IMR-90 (cell line): ENCODE results near the gene MRPL45. TPM values are rescaled to one million over a fixed set of nuclear protein-coding genes. Genes with fewer than 3 reads are reported as not detected.

Experiments
- ATAC-seq: fragments of 200-7000 bp; cut with Tn5 transposase; 2 replicates; pipeline ENCODE4 v1.9.1; 2020; ENCODE audit warnings: low read depth, mild to moderate bottlenecking, moderate library complexity
- BruUV-seq: library from RNA; stranded (reverse); fragments of 400-500 nt; replicated peaks from 2 replicates; lab custom pipeline; 2021; lab: Mats Ljungman, UMichigan
- CTCF ChIA-PET: fragments of 300-600 bp; formaldehyde crosslinking; extraction: SDS; loops from one replicate; lab custom pipeline; 2021; ENCODE audit warnings: antibody characterized with exemption; lab: Yijun Ruan, JAX
- POLR2A ChIA-PET: fragments of 300-600 bp; sonication (Branson Sonifier 250); formaldehyde crosslinking; loops from one replicate; lab custom pipeline; 2022; ENCODE audit warnings: antibody characterized with exemption; ENCODE audit not compliant: unreplicated experiment; lab: Charles Lee
- DNase-seq: peaks from one replicate; pipeline ENCODE4 v3.0.0; 2013
- H2AFZ ChIP-seq: replicated peaks from 2 replicates; pipeline ENCODE3; 2013; ENCODE audit warnings: low read length, mild to moderate bottlenecking; ENCODE audit not compliant: poor library complexity
- H2AK5ac ChIP-seq: 2 replicates; pipeline ENCODE4 v1.6.1; 2013; ENCODE audit warnings: low read depth, low read length, inconsistent platforms
- H2AK9ac ChIP-seq: replicated peaks from 2 replicates; pipeline ENCODE3; 2013; ENCODE audit warnings: mild to moderate bottlenecking, low read depth, low read length, moderate library complexity; ENCODE audit not compliant: poor library complexity
- H2BK120ac ChIP-seq: 2 replicates; pipeline ENCODE4 v1.6.1; 2013; ENCODE audit warnings: low read depth, low read length, inconsistent platforms
- H2BK15ac ChIP-seq: 3 replicates; pipeline ENCODE4 v1.6.1; 2013; ENCODE audit warnings: low read depth, low read length, inconsistent platforms
- H2BK20ac ChIP-seq: 2 replicates; pipeline ENCODE4 v1.6.1; 2013; ENCODE audit warnings: low read depth, mild to moderate bottlenecking, inconsistent platforms, low read length, moderate library complexity
- H2BK5ac ChIP-seq: 2 replicates; pipeline ENCODE4 v1.6.1; 2013; ENCODE audit warnings: mild to moderate bottlenecking, low read depth, low read length, inconsistent platforms; ENCODE audit not compliant: poor library complexity, severe bottlenecking
- H3K14ac ChIP-seq: replicated peaks from 2 replicates; pipeline ENCODE4 v1.6.1; 2013; ENCODE audit warnings: low read depth, low read length, inconsistent platforms
- H3K18ac ChIP-seq: 2 replicates; pipeline ENCODE4 v1.6.1; 2013; ENCODE audit warnings: low read depth, low read length, control low read depth
- H3K23ac ChIP-seq: 2 replicates; pipeline ENCODE4 v1.6.1; 2013; ENCODE audit warnings: low read depth, low read length, inconsistent platforms
- H3K27ac ChIP-seq: 2 replicates; pipeline ENCODE4 v1.5.1; 2013; ENCODE audit warnings: mild to moderate bottlenecking, control low read depth, low read length; ENCODE audit not compliant: insufficient read depth
- H3K27me3 ChIP-seq: 2 replicates; pipeline ENCODE4 v1.6.1; 2013; ENCODE audit warnings: low read length; ENCODE audit not compliant: control insufficient read depth, insufficient read depth
- H3K36me3 ChIP-seq: 2 replicates; pipeline ENCODE4 v1.6.1; 2013; ENCODE audit warnings: low read length, mixed read lengths; ENCODE audit not compliant: control insufficient read depth, insufficient read depth
- H3K4ac ChIP-seq: 2 replicates; pipeline ENCODE4 v1.6.1; 2013; ENCODE audit warnings: low read depth, low read length, inconsistent platforms
- H3K4me1 ChIP-seq: 2 replicates; pipeline ENCODE4 v1.6.1; 2013; ENCODE audit warnings: low read length, mixed read lengths; ENCODE audit not compliant: control insufficient read depth, insufficient read depth
- H3K4me2 ChIP-seq: 2 replicates; pipeline ENCODE4 v1.6.1; 2013; ENCODE audit warnings: low read depth, mild to moderate bottlenecking, control low read depth, low read length, moderate library complexity
- H3K4me3 ChIP-seq: 2 replicates; pipeline ENCODE4 v1.5.1; 2013; ENCODE audit warnings: low read depth, mild to moderate bottlenecking, control low read depth, low read length, moderate library complexity; ENCODE audit not compliant: insufficient read depth
- H3K56ac ChIP-seq: 2 replicates; pipeline ENCODE4 v1.6.1; 2013; ENCODE audit warnings: low read length, inconsistent platforms; ENCODE audit not compliant: insufficient read depth; ENCODE audit errors: extremely low read depth
- H3K79me1 ChIP-seq, 2 experiments: 2 replicates each; pipeline ENCODE4 v1.6.1; 2013; ENCODE audit warnings: low read length in 2 of 2, inconsistent platforms in 1 of 2, low read depth in 1 of 2
- H3K9ac ChIP-seq: 2 replicates; pipeline ENCODE4 v1.6.1; 2013; ENCODE audit warnings: low read depth, low read length, control low read depth
- H3K9me1 ChIP-seq: 2 replicates; pipeline ENCODE4 v1.6.1; 2013; ENCODE audit warnings: low read length, inconsistent platforms; ENCODE audit not compliant: insufficient read depth
- H3K9me3 ChIP-seq: 2 replicates; pipeline ENCODE4 v1.6.1; 2013; ENCODE audit warnings: low read length; ENCODE audit not compliant: control insufficient read depth, insufficient read depth
- H4K20me1 ChIP-seq: 2 replicates; pipeline ENCODE4 v1.6.1; 2013; ENCODE audit warnings: low read length, inconsistent platforms; ENCODE audit not compliant: insufficient read depth
- H4K5ac ChIP-seq: 2 replicates; pipeline ENCODE4 v1.6.1; 2013; ENCODE audit warnings: mild to moderate bottlenecking, low read depth, low read length, control low read depth
- H4K8ac ChIP-seq, 2 experiments: 2 replicates each; pipeline ENCODE4 v1.6.1; 2013; ENCODE audit warnings: low read depth in 2 of 2, low read length in 2 of 2, control low read depth in 1 of 2, inconsistent platforms in 1 of 2
- H4K91ac ChIP-seq: 2 replicates; pipeline ENCODE4 v1.6.1; 2013; ENCODE audit warnings: low read depth, low read length, inconsistent platforms; ENCODE audit not compliant: insufficient read depth
- CEBPB ChIP-seq: IDR thresholded peaks from 2 replicates; pipeline ENCODE4 v1.6.1; 2012; ENCODE audit warnings: low read depth, low read length, improper control_type of control experiment
- CTCF ChIP-seq: conservative IDR thresholded peaks from 2 replicates; pipeline ENCODE4 v1.5.1; 2012; ENCODE audit warnings: mild to moderate bottlenecking, low read depth, low read length, improper control_type of control experiment
- FOS ChIP-seq: fragments of 150-350 bp; IDR thresholded peaks from 2 replicates; pipeline ENCODE4 v1.6.1; 2016; ENCODE audit warnings: low read depth, low read length
- MAFK ChIP-seq: IDR thresholded peaks from 2 replicates; pipeline ENCODE4 v1.6.1; 2012; ENCODE audit warnings: low read depth, low read length, improper control_type of control experiment
- MAZ ChIP-seq: IDR thresholded peaks from 2 replicates; pipeline ENCODE4 v1.6.1; 2012; ENCODE audit warnings: low read depth, mild to moderate bottlenecking, low read length, improper control_type of control experiment, moderate library complexity, borderline replicate concordance
- MXI1 ChIP-seq: IDR thresholded peaks from 2 replicates; pipeline ENCODE4 v1.6.1; 2012; ENCODE audit warnings: low read depth, mild to moderate bottlenecking, low read length, moderate library complexity, borderline replicate concordance
- NFE2L2 ChIP-seq: fragments of 150-350 bp; IDR thresholded peaks from 2 replicates; pipeline ENCODE4 v1.6.1; 2016; ENCODE audit warnings: low read depth, mild to moderate bottlenecking, low read length
- POLR2A ChIP-seq: IDR thresholded peaks from 2 replicates; pipeline ENCODE4 v1.6.1; 2012; ENCODE audit warnings: mild to moderate bottlenecking, low read depth, low read length
- RAD21 ChIP-seq: IDR thresholded peaks from 2 replicates; pipeline ENCODE4 v1.6.1; 2012; ENCODE audit warnings: low read length, improper control_type of control experiment
- RCOR1 ChIP-seq: IDR thresholded peaks from 2 replicates; pipeline ENCODE4 v1.6.1; 2012; ENCODE audit warnings: mild to moderate bottlenecking, low read length, improper control_type of control experiment; ENCODE audit not compliant: insufficient replicate concordance
- RFX5 ChIP-seq: IDR thresholded peaks from 2 replicates; pipeline ENCODE4 v1.8.0; 2012; ENCODE audit warnings: low read depth, mild to moderate bottlenecking, low read length, moderate library complexity
- WGBS, 2 experiments: methylation state at CpG; one replicate each; pipeline versions ENCODE4 v1.1.5 to v1.1.7; 2013; ENCODE audit warnings: missing lambda C conversion rate in 2 of 2; ENCODE audit not compliant: insufficient read length in 1 of 2; ENCODE audit errors: extremely low coverage in 2 of 2; 5-methylcytosine and 5-hydroxymethylcytosine counted together
- dilution Hi-C: fragments of 300-500 bp; cut with HindIII; formaldehyde crosslinking; loops from one replicate; pipeline ENCODE4 v1.14.3; 2018; ENCODE audit warnings: low sequenced_read_pairs; ENCODE audit not compliant: unreplicated experiment
- in situ Hi-C: fragments of 300-500 bp; cut with MboI; formaldehyde crosslinking; loops from 3 replicates; pipeline ENCODE4 v1.14.3; 2019; ENCODE audit warnings: low sequenced_read_pairs, inconsistent platforms, mixed read lengths
- intact Hi-C: fragments of 100-400 bp; cut with micrococcal nuclease; formaldehyde crosslinking; loops from 2 replicates; pipeline ENCODE4 v1.10.0; 2022
- polyA plus RNA-seq, 3 experiments: library from polyadenylated mRNA; depleted of rRNA; stranded (reverse); fragments of >200 nt; gene quantifications; 2 replicates each; pipeline ENCODE4 v1.2.3, GENCODE V29; 2012; ENCODE audit warnings: low replicate concordance in 1 of 3
- total RNA-seq: library from RNA; depleted of rRNA; stranded (reverse); fragments of >200 nt; gene quantifications from 2 replicates; pipeline ENCODE4 v1.2.3, GENCODE V29; 2012

Gene MRPL45
- total and polyA plus RNA-seq, 2 of the 4 experiments (the other 2 are of a cell fraction), result 39.6 to 46.8 TPM

DNA sequence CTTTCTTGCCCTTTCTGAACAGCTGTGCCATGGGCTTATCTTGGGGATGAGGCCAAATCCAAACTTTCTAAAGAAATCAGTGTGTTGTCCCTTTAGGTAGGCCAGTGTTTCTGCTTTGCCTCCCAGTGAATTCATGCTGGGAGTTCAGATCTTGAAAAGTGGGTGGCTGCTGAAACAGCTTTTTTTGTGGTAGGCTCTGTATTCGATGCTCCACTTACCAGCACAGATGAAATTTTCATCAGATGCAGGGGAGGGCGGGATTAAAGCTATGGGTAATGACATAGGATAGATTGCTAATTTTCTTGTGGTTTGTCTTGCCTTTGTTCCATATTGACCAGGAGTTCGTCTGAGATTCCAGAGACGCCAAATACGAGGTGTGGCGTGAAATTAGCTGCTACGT is 57.5 kb downstream of the MRPL45 start:
- no peak overlapping the region for H2BK15ac ChIP-seq
- ATAC-seq (no peak), DNase-seq (no peak)
- ChIA-PET CTCF (interaction anchor here (1.0 to 1.4 kb wide), 2 partner anchors 21 to 60 kb away, joined by 3 to 5 read pairs; no protein-coding TSS in a partner anchor), POLR2A (no interaction called here)
- TF ChIP-seq MAZ, result no peak
- no peak for TF ChIP-seq FOS
- no peak for TF ChIP-seq RCOR1
- no peak for TF ChIP-seq NFE2L2
- no peak for TF ChIP-seq CTCF
- TF ChIP-seq RAD21, result no peak
- TF ChIP-seq RFX5, result no peak
- no peak for TF ChIP-seq MXI1
- TF ChIP-seq POLR2A, result no peak
- TF ChIP-seq MAFK, result no peak
- TF ChIP-seq CEBPB, result no peak
- no peak overlapping the region for H2AK9ac ChIP-seq
- 80% methylated on average over 1 of the region's 7 CpGs; no CpG with 5 or more reads in 1 of the 2 experiments for WGBS, 2 experiments
- H4K91ac ChIP-seq, result no peak overlapping the region
- dilution Hi-C loops, result no loop called here
- H2BK20ac ChIP-seq, result no peak overlapping the region
- H3K23ac ChIP-seq, result peak overlapping the region; percentile 28; the same call in 1 of the 2 replicates
- H3K9ac ChIP-seq, result no peak overlapping the region
- H2AFZ ChIP-seq, result no peak overlapping the region
- no peak overlapping the region for H4K5ac ChIP-seq
- H3K9me1 ChIP-seq, result peaks cover 9% of the 10 kb centered on the region; the same call in 1 of the 2 replicates
- intact Hi-C loops, result no loop called here
- H3K4me2 ChIP-seq, result peak overlapping the region; percentile 40; the same call in 1 of the 2 replicates
- no peak overlapping the region for H2BK5ac ChIP-seq
- H2BK120ac ChIP-seq, result no peak overlapping the region
- H3K27me3 ChIP-seq, result no peaks in the 10 kb centered on the region
- BruUV-seq, result no TSS peak
- H4K20me1 ChIP-seq, result peaks cover 58% of the 10 kb centered on the region
- no peak overlapping the region for H4K8ac ChIP-seq
- in situ Hi-C loops, result loop anchor here (10.0 to 25.0 kb wide), 2 partner anchors 133 to 310 kb away; no protein-coding TSS in a partner anchor
- no peak overlapping the region for H2AK5ac ChIP-seq
- H3K36me3 ChIP-seq, result no peaks in the 10 kb centered on the region
- 0 out of 2 replicates have a peak overlapping the region, but pooled peaks have one; percentile 25 for H3K14ac ChIP-seq
- H3K79me1 ChIP-seq, result peaks cover 33 to 57% of the 10 kb centered on the region in 2 experiments
- H3K56ac ChIP-seq, result no peak overlapping the region
- no peaks in the 10 kb centered on the region for H3K9me3 ChIP-seq
- H3K4me1 ChIP-seq, result peaks cover 8% of the 10 kb centered on the region
- no peak overlapping the region for H3K27ac ChIP-seq
- H3K18ac ChIP-seq, result no peak overlapping the region
- no peak overlapping the region for H3K4ac ChIP-seq
- no peak overlapping the region for H3K4me3 ChIP-seq
